ENCODE measurements around the gene NUP50. TPM values are rescaled to one million over a fixed set of nuclear protein-coding genes. Genes with fewer than 3 reads are reported as not detected.

NUP50 gene
- total and polyA plus RNA-seq, 2 of the 13 experiments (the other 11 are each of a cell fraction or from before 2014, with no cell fraction given): 14.2 to 52.4 TPM

- peak; percentile 96 for TF ChIP-seq ARID4A (CRISPR knock-in tag; IDR thresholded peaks at IDR 0.05; ENCODE audit: borderline replicate concordance)
- 0 out of 2 replicates have a peak, but pooled peaks have one; percentile 60 for TF ChIP-seq ZNF672 (CRISPR knock-in tag; IDR thresholded peaks at IDR 0.05)
- TF ChIP-seq ONECUT2 (CRISPR knock-in tag; IDR thresholded peaks at IDR 0.05): peak; percentile 32; the same call in 1 of the 2 replicates
- TF ChIP-seq DMTF1 (CRISPR knock-in tag; IDR thresholded peaks at IDR 0.05): no peak; the same call in 1 of the 2 replicates
- no peak for TF ChIP-seq TBL1XR1 (IDR thresholded peaks at IDR 0.05; ENCODE audit: borderline replicate concordance, low read length, partially characterized antibody)
- TF ChIP-seq SNAI1 (CRISPR knock-in tag; IDR thresholded peaks at IDR 0.05; ENCODE audit: borderline replicate concordance): peak; percentile 97
- peak; percentile 11; the same call in 1 of the 2 replicates for TF ChIP-seq DZIP1 (CRISPR knock-in tag; IDR thresholded peaks at IDR 0.05)
- TF ChIP-seq ZNF580 (CRISPR knock-in tag; IDR thresholded peaks at IDR 0.05; ENCODE audit: borderline replicate concordance, low read depth): peak; percentile 93
- peak; percentile 50 for TF ChIP-seq TEAD3 (CRISPR knock-in tag; optimal IDR thresholded peaks at IDR 0.05; ENCODE audit: borderline replicate concordance)
- peak; percentile 94 for TF ChIP-seq ZNF883 (CRISPR knock-in tag; IDR thresholded peaks at IDR 0.05; ENCODE audit: not compliant biosample characterization)
- TF ChIP-seq RNF219 (CRISPR knock-in tag; IDR thresholded peaks at IDR 0.05): no peak; the same call in 1 of the 2 replicates
- peak; percentile 82 for TF ChIP-seq HOXA9 (CRISPR knock-in tag; IDR thresholded peaks at IDR 0.05; ENCODE audit: borderline replicate concordance)
- peak; percentile 98 for TF ChIP-seq KDM5B (CRISPR knock-in tag; IDR thresholded peaks at IDR 0.05; ENCODE audit: borderline replicate concordance)
- peak; percentile 96 for TF ChIP-seq FOXC1 (CRISPR knock-in tag; IDR thresholded peaks at IDR 0.05; ENCODE audit: borderline replicate concordance)
Observed at GRCh38 chr22:45163451-45164269, at the start of gene NUP50 (continued).
